H54 (cell line): Measurements from ENCODE around the gene TMEM87B.

Experiments used
- DNase-seq: peaks from one replicate; pipeline ENCODE4 v3.0.0; 2011; ENCODE audit warnings: low spot score, mixed read lengths; ENCODE audit not compliant: insufficient read length
- FAIRE-seq: peaks from 3 replicates; lab custom pipeline; 2011; peaks lifted over from hg19 to GRCh38; lab: Jason Lieb, UNC
- POLR2A ChIP-seq: IDR thresholded peaks from 2 replicates; pipeline ENCODE4 v1.6.1; 2011; ENCODE audit warnings: low read depth, mild to moderate bottlenecking, low read length

The TMEM87B gene

GRCh38 chr2:112045446-112046014, 9.5 kb upstream of the TMEM87B start:
- no peak for TF ChIP-seq POLR2A
- no peak for DNase-seq
- no peak for FAIRE-seq

GRCh38 chr2:112046231-112046630, 8.8 kb upstream of the TMEM87B start:
- DNase-seq (no peak), FAIRE-seq (no peak)
- TF ChIP-seq POLR2A: no peak

DNA sequence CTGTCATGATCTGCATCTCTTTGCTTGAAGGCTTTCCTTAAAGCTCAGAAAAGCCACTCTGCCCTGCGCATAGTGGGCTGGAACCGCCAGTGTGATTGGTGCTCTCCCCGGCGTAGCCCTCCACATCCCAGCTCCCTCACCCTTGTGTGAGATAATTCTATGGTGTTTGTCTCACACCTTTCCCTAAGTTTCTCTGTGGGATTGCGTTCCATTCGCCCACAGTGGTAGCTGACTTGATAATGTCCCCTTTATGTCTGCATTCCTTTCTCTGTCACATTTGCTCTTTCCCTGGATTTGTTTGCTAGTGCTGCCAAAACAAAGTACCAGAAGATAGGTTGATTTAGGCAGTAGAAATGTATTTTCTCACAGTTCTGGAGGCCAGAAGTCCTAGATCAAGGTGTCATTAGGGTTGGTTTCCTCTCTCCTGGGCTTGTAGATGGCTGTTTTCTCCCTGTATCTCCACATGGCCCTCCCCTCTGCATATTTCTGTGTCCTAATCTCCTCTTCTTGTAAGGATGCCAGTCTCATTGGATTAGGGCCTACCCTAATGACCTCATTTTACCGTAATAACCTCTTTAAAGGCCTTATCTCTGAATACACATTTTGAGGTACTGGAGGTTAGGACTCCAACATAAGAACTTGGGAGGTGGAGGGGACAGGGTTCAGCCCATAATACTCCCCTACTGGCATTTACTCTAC, 7.4 kb upstream of the TMEM87B start:
- TF ChIP-seq POLR2A: no peak
- no peak for FAIRE-seq
- no peak for DNase-seq

- FAIRE-seq (no peak), DNase-seq (no peak)
- no peak for TF ChIP-seq POLR2A
Measured at GRCh38 chr2:112048236-112048592, 6.9 kb upstream of the TMEM87B start.

DNA sequence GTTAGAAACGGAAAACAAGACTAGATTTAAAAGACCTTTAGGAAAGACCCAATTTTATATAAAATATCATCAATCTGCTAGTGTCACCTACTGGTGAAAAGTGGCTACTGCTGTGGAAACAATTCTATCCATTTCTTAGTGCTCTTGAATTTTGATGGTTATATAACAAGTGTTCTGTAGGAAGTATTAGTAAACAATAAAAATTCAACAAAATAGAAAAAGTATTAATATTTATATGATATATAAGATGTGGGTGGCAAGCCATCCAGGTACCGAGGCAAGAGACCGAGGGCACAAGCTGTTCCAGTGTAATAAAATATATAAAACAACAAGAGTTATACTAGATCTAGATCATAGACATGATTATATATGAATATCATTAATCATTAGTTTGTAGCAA, 6.2 kb upstream of the TMEM87B start:
- DNase-seq: peak; percentile 9
- no peak for TF ChIP-seq POLR2A
- FAIRE-seq: no peak

- no peak for FAIRE-seq
Measured at GRCh38 chr2:112050316-112050715, 4.8 kb upstream of the TMEM87B start.

GRCh38 chr2:112053917-112054846, 887 bp upstream of the TMEM87B start:
- TF ChIP-seq POLR2A: 0 out of 2 replicates have a peak, but pooled peaks have one; percentile 29
- FAIRE-seq: peak; percentile 77
- peak; percentile 83 for DNase-seq

More at GRCh38 chr2:112050316-112050715, 4.8 kb upstream of the TMEM87B start:
- TF ChIP-seq POLR2A: no peak
- DNase-seq: no peak

- DNase-seq (peak; percentile 39), FAIRE-seq (peak; percentile 6)
- no peak for TF ChIP-seq POLR2A
Measured at GRCh38 chr2:112055730-112056625, 909 bp downstream of the TMEM87B start.

DNA sequence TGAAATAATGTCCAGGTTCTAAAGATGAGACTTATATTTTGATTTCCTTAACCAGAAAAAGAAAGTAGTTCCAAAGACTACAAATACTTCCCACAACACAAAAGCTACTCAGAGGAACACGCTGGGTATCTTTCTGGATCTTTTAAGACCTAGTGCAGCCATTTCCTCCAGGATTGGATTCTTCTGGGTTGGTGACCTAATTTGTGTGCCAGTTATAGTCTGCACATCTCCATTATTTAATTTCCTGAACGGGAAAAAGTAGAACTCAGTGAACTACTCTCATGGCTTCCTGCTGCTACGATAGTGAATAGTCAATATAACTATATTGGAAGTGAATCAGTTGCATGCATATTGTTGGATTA, 1.5 kb downstream of the TMEM87B start:
- FAIRE-seq (no peak), DNase-seq (no peak)
- no peak for TF ChIP-seq POLR2A

DNA sequence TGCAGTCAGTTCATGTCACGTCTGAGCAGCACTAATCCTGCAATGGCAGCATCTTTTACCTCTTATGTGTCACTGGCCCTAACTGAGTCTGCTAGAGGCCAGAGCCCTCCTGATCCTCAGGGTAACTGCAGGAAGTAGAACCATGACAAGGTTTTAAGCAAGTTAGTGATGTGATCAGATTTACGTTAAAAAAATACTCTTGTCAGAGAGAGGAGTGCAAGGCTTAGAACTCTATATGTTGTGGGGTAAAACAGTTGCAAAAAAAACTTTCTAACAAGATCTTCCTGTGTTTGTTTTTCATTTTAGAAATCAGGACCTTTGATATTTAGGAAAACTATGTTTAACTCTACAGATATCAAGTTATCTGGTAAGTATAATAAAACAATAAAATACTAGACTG, 4.6 kb downstream of the TMEM87B start:
- DNase-seq: no peak
- no peak for FAIRE-seq
- TF ChIP-seq POLR2A: no peak

- no peak for DNase-seq
- TF ChIP-seq POLR2A: no peak
- FAIRE-seq: no peak
Measured at GRCh38 chr2:112061299-112061698, 6.2 kb downstream of the TMEM87B start.

- TF ChIP-seq POLR2A: no peak
- DNase-seq (no peak), FAIRE-seq (no peak)
Measured at GRCh38 chr2:112061840-112062239, 6.8 kb downstream of the TMEM87B start.

GRCh38 chr2:112062894-112063293, 7.8 kb downstream of the TMEM87B start:
- no peak for TF ChIP-seq POLR2A
- DNase-seq: no peak
- no peak for FAIRE-seq

DNA sequence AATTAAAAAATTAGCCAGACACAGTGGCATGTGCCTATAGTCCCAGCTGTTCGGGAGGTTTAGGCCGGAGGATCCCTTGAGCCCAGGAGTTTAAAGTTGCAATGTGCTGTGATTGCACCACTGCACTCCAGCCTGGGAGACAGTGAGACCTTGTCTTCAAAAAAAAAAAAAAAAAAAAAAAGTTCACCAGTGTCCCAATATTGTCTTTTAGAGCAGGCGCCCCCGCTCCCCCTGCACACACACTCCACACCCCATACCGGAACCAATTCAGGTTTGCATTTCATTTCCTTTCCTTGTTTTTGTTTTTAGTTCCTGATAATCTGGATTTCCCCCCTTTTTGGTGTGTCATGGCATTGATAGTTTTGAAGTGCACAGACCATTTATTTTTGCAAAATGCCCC, 10.4 kb downstream of the TMEM87B start:
- TF ChIP-seq POLR2A: no peak
- DNase-seq: no peak
- no peak for FAIRE-seq
